A549 (cell line): Measurements from ENCODE around the gene NHSL2.

Experiments
- CTCF ChIP-seq: fragments of >200 bp; sonication (Bioruptor Twin); formaldehyde crosslinking; IDR thresholded peaks from 3 replicates; pipeline ENCODE4 v1.5.1; 2016
- ELK1 ChIP-seq: fragments of 150-350 bp; IDR thresholded peaks from 2 replicates; pipeline ENCODE4 v1.6.1; 2014; ENCODE audit warnings: low read depth, mild to moderate bottlenecking, low read length
- JUNB ChIP-seq: fragments of >200 bp; sonication (Bioruptor Twin); formaldehyde crosslinking; IDR thresholded peaks from 2 replicates; pipeline ENCODE4 v1.6.1; 2016

DNA sequence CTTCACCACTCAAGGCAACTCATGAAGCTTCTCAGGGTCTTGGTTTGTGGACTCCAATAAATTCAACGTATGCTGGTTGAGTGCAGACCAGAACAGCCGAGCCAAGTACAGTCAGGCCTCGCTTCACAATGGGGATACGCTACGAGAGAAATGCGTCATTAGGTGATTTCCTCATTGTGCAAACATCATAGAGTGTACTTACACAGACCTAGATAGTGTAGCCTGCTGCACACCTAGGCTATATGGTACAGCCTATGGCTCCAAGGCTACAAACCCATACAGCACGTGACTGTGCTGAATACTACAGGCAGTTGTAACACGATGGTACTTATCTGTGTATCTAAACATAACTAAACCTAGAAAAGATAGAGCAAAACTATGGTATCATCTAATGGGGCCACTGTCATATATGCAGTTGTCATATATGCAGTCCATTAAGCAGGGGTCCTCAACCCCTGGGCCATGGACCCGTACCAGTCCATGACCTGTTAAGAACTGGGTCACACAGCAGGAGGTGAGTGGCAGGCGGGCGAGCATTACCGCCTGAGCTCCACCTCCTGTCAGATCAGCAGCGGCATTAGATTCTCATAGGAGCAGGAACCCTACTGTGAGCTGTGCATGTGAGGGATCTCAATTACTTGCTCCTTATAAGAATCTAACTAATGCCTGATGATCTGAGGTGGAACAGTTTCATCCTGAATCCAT is 189.6 kb downstream of the NHSL2 start:
- TF ChIP-seq JUNB, result no peak
- TF ChIP-seq CTCF, result no peak
- TF ChIP-seq ELK1, result no peak
